ENCODE results near the gene SLC47A2. TPM values are rescaled to one million over a fixed set of nuclear protein-coding genes. Genes with fewer than 3 reads are reported as not detected.

Gene SLC47A2
- total RNA-seq, 1 experiment from 2014 or later: not detected

- intact Hi-C loops (cut with micrococcal nuclease; ENCODE audit: unreplicated experiment) (no loop called here), in situ Hi-C loops (cut with HindIII; ENCODE audit: low pct_unique_long_range_greater_than_20kb, low sequenced_read_pairs) (no loop called here)
- no peak overlapping the region for H3K27ac ChIP-seq (ENCODE audit: low read length)
- ATAC-seq: no peak
- H3K27me3 ChIP-seq (ENCODE audit: control insufficient read depth, insufficient read depth, low read length): no peaks in the 10 kb centered on the region
- ChIA-PET POLR2A (no interaction called here), CTCF (interaction anchor here (0.6 kb wide), 1 partner anchor 111 kb away, joined by 8 read pairs; no protein-coding TSS in a partner anchor)
- TF ChIP-seq POLR2AphosphoS5 (IDR thresholded peaks at IDR 0.05; ENCODE audit: low read depth, low read length): no peak
- TF ChIP-seq SIN3A (IDR thresholded peaks at IDR 0.05; ENCODE audit: borderline replicate concordance, insufficient read depth, low read depth, low read length): no peak
- no peak for TF ChIP-seq REST (IDR thresholded peaks at IDR 0.05; ENCODE audit: insufficient read depth in 1 of 2, low read depth in 2 of 2, low read length in 1 of 2)
- TF ChIP-seq CTCF (IDR thresholded peaks at IDR 0.05): no peak
- TF ChIP-seq TCF7L2 (IDR thresholded peaks at IDR 0.05; ENCODE audit: low read depth, low read length): no peak
- no peak overlapping the region for H3K4me3 ChIP-seq (ENCODE audit: low read depth in 2 of 2, low read length in 2 of 2)
- BruUV-seq (replicated peaks): no TSS peak
- peaks cover 10% of the 10 kb centered on the region for H3K4me1 ChIP-seq (ENCODE audit: control insufficient read depth, insufficient read depth, low read length)
- no peaks in the 10 kb centered on the region; the same call in 1 of the 2 replicates for H3K9me3 ChIP-seq (ENCODE audit: control insufficient read depth, insufficient read depth, low read depth, low read length)
- H3K36me3 ChIP-seq (ENCODE audit: control insufficient read depth, insufficient read depth, low read length): no peaks in the 10 kb centered on the region; the same call in 1 of the 2 replicates
- DNase-seq (ENCODE audit: low read depth, low spot score): no peak
Observed at GRCh38 chr17:19654342-19654886, 62.0 kb downstream of the SLC47A2 start.

- peaks cover 11% of the 10 kb centered on the region for H3K4me1 ChIP-seq (ENCODE audit: control insufficient read depth, insufficient read depth, low read length)
- ChIA-PET CTCF (interaction anchor here (0.7 kb wide), 2 partner anchors 10 to 336 kb away, joined by 3 to 5 read pairs; no protein-coding TSS in a partner anchor), POLR2A (no interaction called here)
- no TSS peak for BruUV-seq (replicated peaks)
- intact Hi-C loops (cut with micrococcal nuclease; ENCODE audit: unreplicated experiment): no loop called here
- in situ Hi-C loops (cut with HindIII; ENCODE audit: low pct_unique_long_range_greater_than_20kb, low sequenced_read_pairs): no loop called here
- peaks cover 2% of the 10 kb centered on the region for H3K36me3 ChIP-seq (ENCODE audit: control insufficient read depth, insufficient read depth, low read length)
- H3K27ac ChIP-seq (ENCODE audit: low read length): no peak overlapping the region
- ATAC-seq (no peak), DNase-seq (ENCODE audit: low read depth, low spot score) (no peak)
- no peak overlapping the region for H3K4me3 ChIP-seq (ENCODE audit: low read depth in 2 of 2, low read length in 2 of 2)
- no peak for TF ChIP-seq REST (IDR thresholded peaks at IDR 0.05; ENCODE audit: insufficient read depth in 1 of 2, low read depth in 2 of 2, low read length in 1 of 2)
- no peak for TF ChIP-seq CTCF (IDR thresholded peaks at IDR 0.05)
- no peak for TF ChIP-seq SIN3A (IDR thresholded peaks at IDR 0.05; ENCODE audit: borderline replicate concordance, insufficient read depth, low read depth, low read length)
- TF ChIP-seq POLR2AphosphoS5 (IDR thresholded peaks at IDR 0.05; ENCODE audit: low read depth, low read length): no peak
- no peak for TF ChIP-seq TCF7L2 (IDR thresholded peaks at IDR 0.05; ENCODE audit: low read depth, low read length)
- H3K27me3 ChIP-seq (ENCODE audit: control insufficient read depth, insufficient read depth, low read length): no peaks in the 10 kb centered on the region
- H3K9me3 ChIP-seq (ENCODE audit: control insufficient read depth, insufficient read depth, low read depth, low read length): no peaks in the 10 kb centered on the region; the same call in 1 of the 2 replicates
Observed at GRCh38 chr17:19652595-19652994, 63.8 kb downstream of the SLC47A2 start.
